ENCODE results near the gene TBC1D3C.
"Not testable (repeated sequence)": the region's sequence is repeated elsewhere in the genome, so short reads cannot be mapped to it uniquely, and the experiment has no call there.

The TBC1D3C gene

GRCh38 chr17:38068534-38068933 lies at the start of gene TBC1D3C:
TSS of gene TBC1D3C (minus strand) at chr17:38068634. CDS start at chr17:38067066, 1,568 bp downstream.
- not testable (repeated sequence) for DNase-seq

DNA sequence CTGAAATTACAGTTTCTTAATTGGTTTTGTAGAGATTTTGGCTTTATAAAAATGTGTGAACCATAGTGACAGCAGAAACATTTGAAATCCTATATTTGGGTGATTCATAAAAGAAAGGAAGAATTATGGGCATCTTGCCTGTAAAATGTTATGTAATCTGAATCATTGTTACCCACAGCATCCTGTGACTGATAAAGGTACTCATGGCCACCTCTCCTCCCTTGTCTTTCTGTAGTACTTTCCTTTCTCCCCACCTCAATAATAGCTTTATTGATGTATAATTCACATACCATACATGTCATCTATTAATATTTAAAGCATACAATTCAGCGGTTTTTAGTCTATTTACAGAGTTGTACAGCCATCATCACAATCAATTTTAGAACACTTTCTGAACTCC lies 30.8 kb upstream of the TBC1D3C start:
- DNase-seq: not testable (repeated sequence)

DNA sequence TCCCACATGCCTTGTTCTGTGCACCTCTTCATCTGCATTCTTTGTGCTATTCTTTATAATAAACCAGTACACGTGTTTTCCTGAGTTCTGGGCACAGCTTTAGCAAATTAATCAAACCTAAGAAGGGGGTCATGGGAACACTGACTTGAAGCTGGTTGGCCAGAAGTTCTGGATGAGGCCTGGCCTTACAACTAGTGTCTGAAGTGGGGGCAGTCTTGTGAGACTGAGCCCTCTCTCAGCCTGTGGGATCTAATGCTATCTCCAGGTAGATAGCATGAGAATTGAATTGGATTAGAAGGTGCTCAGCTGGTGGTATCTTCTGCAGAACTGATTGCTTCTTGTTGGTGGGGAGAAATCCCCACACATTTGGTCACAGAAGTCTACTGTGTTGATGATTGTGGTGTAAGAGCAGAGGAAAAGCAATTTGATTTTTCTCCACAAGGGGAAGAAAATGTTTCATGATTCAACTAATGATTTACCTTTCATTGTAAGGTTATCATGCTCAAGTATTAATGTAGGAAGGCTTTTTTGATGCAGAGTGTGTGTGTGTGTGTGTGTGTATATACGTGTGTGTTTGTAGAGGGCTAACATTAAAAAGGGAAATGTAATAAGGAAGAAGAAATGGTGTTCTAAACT lies 25.7 kb upstream of the TBC1D3C start:
- not testable (repeated sequence) for DNase-seq

- not testable (repeated sequence) for DNase-seq
These were observed 19.7 kb upstream of the TBC1D3C start for GRCh38 chr17:38088120-38088519.

DNA sequence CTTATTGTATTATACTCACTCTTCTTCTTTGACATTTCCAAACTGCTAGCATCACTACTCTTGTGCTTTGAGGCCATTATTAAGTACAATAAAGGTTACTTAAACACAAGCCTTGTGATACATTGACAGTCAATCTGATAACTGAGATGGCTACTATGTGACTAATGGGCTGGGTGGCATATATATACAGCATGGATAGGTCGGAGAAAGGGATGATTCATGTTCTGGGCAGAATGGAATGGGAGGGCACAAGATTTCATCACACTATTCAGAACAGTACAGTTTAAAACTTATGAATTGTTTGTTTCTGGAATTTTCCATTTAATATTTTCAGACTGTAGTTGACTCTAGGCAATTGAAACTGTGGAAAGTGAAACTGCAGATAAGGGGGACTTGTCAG lies 18.9 kb upstream of the TBC1D3C start:
- not testable (repeated sequence) for DNase-seq

Measured in NCI-H2171 (cell line).